Kidney (tissue), 14 donors: Measurements from ENCODE around the gene POMP. TPM values are rescaled to one million over a fixed set of nuclear protein-coding genes. Genes with fewer than 3 reads are reported as not detected.

Source experiments
- DNase-seq, 5 donors: peaks; one replicate each; pipeline ENCODE4 v3.0.0-alpha.2; 2013 to 2020
- FAIRE-seq: peaks from 2 replicates; lab custom pipeline; 2012; peaks lifted over from hg19 to GRCh38; lab: Jason Lieb, UNC
- H3K27ac ChIP-seq, 2 donors: one replicate each; pipeline ENCODE4 v1.7.0; 2013; ENCODE audit warnings: low read depth in 2 of 2, low read length in 2 of 2, inconsistent platforms in 1 of 2
- H3K27me3 ChIP-seq: one replicate; pipeline ENCODE4 v1.7.1; 2013; ENCODE audit warnings: low read length, inconsistent platforms; ENCODE audit not compliant: control insufficient read depth, insufficient read depth
- H3K36me3 ChIP-seq, 3 donors: one replicate each; pipeline versions ENCODE4 v1.7.0 to v1.7.1; 2013; ENCODE audit warnings: low read length in 3 of 3, control low read depth in 1 of 3, inconsistent platforms in 1 of 3; ENCODE audit not compliant: insufficient read depth in 3 of 3, control insufficient read depth in 2 of 3
- H3K4me1 ChIP-seq, 3 donors: one replicate each; pipeline versions ENCODE4 v1.7.0 to v1.7.1; 2013; ENCODE audit warnings: low read length in 3 of 3, inconsistent platforms in 1 of 3, low read depth in 1 of 3; ENCODE audit not compliant: control insufficient read depth in 2 of 3, insufficient read depth in 2 of 3
- H3K4me3 ChIP-seq, 3 donors: one replicate each; pipeline versions ENCODE4 v1.7.0 to v1.8.1; 2013; ENCODE audit warnings: low read length in 3 of 3, control low read depth in 1 of 3, inconsistent platforms in 1 of 3
- H3K9ac ChIP-seq, 3 donors: one replicate each; pipeline versions ENCODE4 v1.7.0 to v1.7.1; 2013; ENCODE audit warnings: low read length in 3 of 3, control low read depth in 1 of 3, inconsistent platforms in 1 of 3
- H3K9me3 ChIP-seq, 3 donors: one replicate each; pipeline versions ENCODE4 v1.7.0 to v1.7.1; 2013; ENCODE audit warnings: low read length in 3 of 3, control low read depth in 1 of 3, inconsistent platforms in 1 of 3; ENCODE audit not compliant: control insufficient read depth in 2 of 3, insufficient read depth in 1 of 3
- intact Hi-C: fragments of 100-400 bp; cut with DNase I; formaldehyde crosslinking; loops from one replicate; pipeline ENCODE4 v1.11.1; 2022
- polyA plus RNA-seq: library from polyadenylated mRNA; stranded (reverse); fragments of 350-450 nt; fragmentation: Illumina TruSeq; extraction: RNeasy Lipid Tissue Mini Kit (QIAGEN cat#74804); gene quantifications from one replicate; pipeline ENCODE4 v1.2.3, GENCODE V29; 2014; ENCODE audit warnings: low read depth, low replicate concordance; ENCODE audit not compliant: insufficient read depth
- total RNA-seq: library from RNA; stranded (reverse); fragmentation: NEBNext Ultra II Directional; extraction: Animal tissue kit (Norgen Biotek cat#: 25700); gene quantifications from one replicate; pipeline ENCODE4 v1.2.1, GENCODE V29; 2021
- TF ChIP-seq, protein P1 (sequence below): IDR thresholded peaks from 3 replicates; pipeline ENCODE4 v1.5.1; 2012; ENCODE audit warnings: mild to moderate bottlenecking, moderate library complexity, borderline replicate concordance; ENCODE audit not compliant: insufficient read depth; ENCODE audit errors: extremely low read depth
- donor health status: control.
- donor health status: control.
- donor health status: control.
- donor health status: control.
- donor health status: control.
- donor health status: DM: yes; HTN: yes; CAD: no.
- donor health status: Normal renal cell carcinoma (clear cell type).

POMP gene
- total and polyA plus RNA-seq, 2 donors from 2014 or later = 59.0 to 115 TPM

DNA sequence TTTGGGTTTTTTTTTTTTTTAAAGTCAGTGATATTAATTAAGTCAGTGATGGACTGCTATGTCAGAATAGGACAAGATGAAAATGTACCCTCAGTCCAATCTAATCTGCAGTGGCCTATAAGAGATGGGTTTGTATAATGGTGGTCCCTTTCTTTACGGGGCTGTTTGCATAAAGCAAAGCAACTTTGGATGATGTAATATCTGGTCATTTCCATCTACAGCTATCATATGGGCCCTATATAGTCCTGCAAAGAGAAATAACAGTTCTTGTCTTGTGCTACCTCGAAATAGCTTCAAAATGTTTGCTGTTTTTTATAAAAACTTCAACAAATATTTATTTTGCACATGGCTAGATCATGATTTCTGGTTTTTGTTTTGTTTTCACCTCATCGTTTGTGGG lies 20.2 kb upstream of the POMP start:
- H3K27ac ChIP-seq = no peak overlapping the region
- H3K9me3 ChIP-seq = no peaks in the 10 kb centered on the region
- TF ChIP-seq, protein P1, sequence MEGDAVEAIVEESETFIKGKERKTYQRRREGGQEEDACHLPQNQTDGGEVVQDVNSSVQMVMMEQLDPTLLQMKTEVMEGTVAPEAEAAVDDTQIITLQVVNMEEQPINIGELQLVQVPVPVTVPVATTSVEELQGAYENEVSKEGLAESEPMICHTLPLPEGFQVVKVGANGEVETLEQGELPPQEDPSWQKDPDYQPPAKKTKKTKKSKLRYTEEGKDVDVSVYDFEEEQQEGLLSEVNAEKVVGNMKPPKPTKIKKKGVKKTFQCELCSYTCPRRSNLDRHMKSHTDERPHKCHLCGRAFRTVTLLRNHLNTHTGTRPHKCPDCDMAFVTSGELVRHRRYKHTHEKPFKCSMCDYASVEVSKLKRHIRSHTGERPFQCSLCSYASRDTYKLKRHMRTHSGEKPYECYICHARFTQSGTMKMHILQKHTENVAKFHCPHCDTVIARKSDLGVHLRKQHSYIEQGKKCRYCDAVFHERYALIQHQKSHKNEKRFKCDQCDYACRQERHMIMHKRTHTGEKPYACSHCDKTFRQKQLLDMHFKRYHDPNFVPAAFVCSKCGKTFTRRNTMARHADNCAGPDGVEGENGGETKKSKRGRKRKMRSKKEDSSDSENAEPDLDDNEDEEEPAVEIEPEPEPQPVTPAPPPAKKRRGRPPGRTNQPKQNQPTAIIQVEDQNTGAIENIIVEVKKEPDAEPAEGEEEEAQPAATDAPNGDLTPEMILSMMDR = no peak
- FAIRE-seq = no peak
- no peaks in the 10 kb centered on the region for H3K36me3 ChIP-seq
- peaks cover 0 to 6% (median 0%) of the 10 kb centered on the region in 3 donors for H3K4me1 ChIP-seq
- DNase-seq = no peak
- H3K4me3 ChIP-seq = no peak overlapping the region
- intact Hi-C loops = no loop called here
- H3K27me3 ChIP-seq = no peaks in the 10 kb centered on the region
- no peak overlapping the region for H3K9ac ChIP-seq

DNA sequence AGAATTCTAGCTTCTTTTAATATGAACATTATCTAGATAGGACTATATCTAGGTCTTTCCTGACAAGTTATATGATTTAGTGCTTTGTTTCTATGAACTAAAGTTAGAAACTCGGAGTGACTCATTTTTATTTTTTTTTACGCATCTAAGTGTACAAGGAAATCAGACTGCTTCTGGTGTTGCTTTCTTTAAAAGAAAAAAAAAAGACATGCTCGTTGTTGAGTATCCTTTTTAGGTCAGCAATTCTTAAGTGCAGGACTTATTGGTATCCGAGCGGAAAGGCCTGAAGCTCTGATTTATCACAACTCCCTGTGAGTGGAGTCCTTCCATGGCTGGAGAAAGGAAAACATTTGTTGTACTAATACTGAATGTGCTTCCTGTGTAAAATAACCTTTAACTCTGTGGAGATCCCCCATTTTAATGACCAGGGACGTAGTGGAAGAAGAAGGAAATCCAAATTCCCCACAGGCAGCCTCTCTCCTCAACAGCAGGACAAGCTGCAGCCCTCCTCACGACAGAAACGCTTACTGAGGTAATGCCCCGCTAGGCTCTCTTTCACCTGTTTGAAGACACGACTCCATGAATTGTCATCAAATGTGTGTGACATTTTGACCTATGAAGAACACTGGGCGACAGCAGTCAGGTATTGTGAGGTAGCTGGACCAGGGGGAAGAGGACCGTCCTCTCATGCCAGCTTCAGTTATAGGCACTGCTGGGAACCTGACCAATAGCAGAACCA lies 17.9 kb upstream of the POMP start:
- TF ChIP-seq, protein P1 = no peak
- Histone ChIP-seq H3K27me3 (no peaks in the 10 kb centered on the region), H3K36me3 (no peaks in the 10 kb centered on the region), H3K27ac (peak overlapping the region; percentile 60 to 89), H3K4me3 (no peak overlapping the region), H3K4me1 (peaks cover 0 to 6% (median 0%) of the 10 kb centered on the region in 3 donors), H3K9me3 (no peaks in the 10 kb centered on the region), H3K9ac (no peak overlapping the region)
- DNase-seq (peak in 2 of 5 donors; percentile 23 to 79), FAIRE-seq (peak; percentile 72)
- intact Hi-C loops = no loop called here

DNA sequence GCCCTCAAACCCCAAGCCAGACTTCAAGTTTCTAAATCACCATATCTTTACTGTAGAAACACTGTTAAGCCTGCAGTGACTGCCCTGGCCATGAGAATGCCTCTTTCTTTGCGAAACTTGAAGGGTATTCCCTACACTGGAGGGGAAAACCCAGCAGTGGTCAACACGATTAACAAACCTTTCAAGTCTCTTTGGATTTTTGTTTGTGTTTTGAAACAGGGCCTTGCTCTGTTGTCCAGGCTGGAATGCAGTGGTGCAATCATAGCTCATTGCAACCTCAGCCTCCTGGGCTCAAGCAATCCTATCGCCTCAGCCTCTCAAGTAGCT lies 17.4 kb upstream of the POMP start:
- TF ChIP-seq, protein P1 = no peak
- intact Hi-C loops = no loop called here
- H3K4me1 ChIP-seq = peaks cover 0 to 6% (median 0%) of the 10 kb centered on the region in 3 donors
- H3K27me3 ChIP-seq = no peaks in the 10 kb centered on the region
- H3K9me3 ChIP-seq = no peaks in the 10 kb centered on the region
- no peak overlapping the region for H3K4me3 ChIP-seq
- H3K9ac ChIP-seq = no peak overlapping the region
- DNase-seq = no peak
- peak overlapping the region; percentile 60 to 89 for H3K27ac ChIP-seq
- FAIRE-seq = no peak
- H3K36me3 ChIP-seq = no peaks in the 10 kb centered on the region
